ENCODE measurements around the gene KIAA1328. TPM values are rescaled to one million over a fixed set of nuclear protein-coding genes. Genes with fewer than 3 reads are reported as not detected.
"Not testable (repeated sequence)": the region's sequence is repeated elsewhere in the genome, so short reads cannot be mapped to it uniquely, and the experiment has no call there.

KIAA1328 gene
- polyA plus RNA-seq, 6 donors from 2014 or later = 11.6 to 19.9 (median 14.9) TPM

DNA sequence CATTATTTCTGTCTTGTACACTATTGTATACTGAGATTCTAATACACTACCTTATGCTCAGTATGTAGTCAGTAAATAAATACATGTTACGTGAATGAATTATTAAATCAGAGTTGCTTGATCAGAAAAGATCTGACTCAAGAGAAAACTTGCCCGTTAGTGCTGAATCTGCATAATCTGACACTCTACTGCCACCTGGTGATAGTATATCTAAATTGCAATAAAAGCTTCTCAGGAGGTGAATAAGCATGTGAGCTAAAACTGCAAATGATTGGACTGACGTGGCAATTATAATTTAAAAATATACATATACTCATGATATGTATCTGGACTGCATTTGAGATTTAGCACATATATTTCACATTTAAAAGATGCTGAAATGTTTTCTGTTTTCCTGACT lies 70.4 kb downstream of the KIAA1328 start:
- Mint-ChIP-seq H3K4me3 (no peak overlapping the region), H3K27me3 (no peaks in the 10 kb centered on the region), H3K27ac (no peak overlapping the region), H3K4me1 (peaks cover 0 to 4% (median 0%) of the 10 kb centered on the region in 3 donors), H3K9me3 (peaks cover 0 to 17% (median 6%) of the 10 kb centered on the region in 7 donors), H3K36me3 (peaks cover 0 to 24% of the 10 kb centered on the region in 2 donors)
- DNase-seq = no peak
- ATAC-seq (ENCODE audit: low read depth in 2 of 2) = no peak

GRCh38 chr18:36900466-36900865 lies 71.5 kb downstream of the KIAA1328 start:
- H3K27me3 Mint-ChIP-seq = no peaks in the 10 kb centered on the region
- H3K9me3 Mint-ChIP-seq = peaks cover 0 to 17% (median 6%) of the 10 kb centered on the region in 7 donors
- ATAC-seq (ENCODE audit: low read depth in 2 of 2) (no peak), DNase-seq (no peak)
- H3K4me3 Mint-ChIP-seq = no peak overlapping the region
- no peak overlapping the region for H3K27ac Mint-ChIP-seq
- H3K4me1 Mint-ChIP-seq = peaks cover 0 to 4% (median 0%) of the 10 kb centered on the region in 3 donors
- peaks cover 3 to 18% of the 10 kb centered on the region in 2 donors for H3K36me3 Mint-ChIP-seq

- ATAC-seq (ENCODE audit: low read depth in 2 of 2) (no peak), DNase-seq (no peak)
- Mint-ChIP-seq H3K27me3 (no peaks in the 10 kb centered on the region), H3K27ac (no peak overlapping the region), H3K36me3 (peaks cover 8 to 18% of the 10 kb centered on the region in 2 donors), H3K4me3 (no peak overlapping the region), H3K9me3 (peaks cover 0 to 17% (median 6%) of the 10 kb centered on the region in 7 donors), H3K4me1 (peaks cover 0 to 4% (median 0%) of the 10 kb centered on the region in 3 donors)
Measured at GRCh38 chr18:36901277-36901701, 72.4 kb downstream of the KIAA1328 start.

DNA sequence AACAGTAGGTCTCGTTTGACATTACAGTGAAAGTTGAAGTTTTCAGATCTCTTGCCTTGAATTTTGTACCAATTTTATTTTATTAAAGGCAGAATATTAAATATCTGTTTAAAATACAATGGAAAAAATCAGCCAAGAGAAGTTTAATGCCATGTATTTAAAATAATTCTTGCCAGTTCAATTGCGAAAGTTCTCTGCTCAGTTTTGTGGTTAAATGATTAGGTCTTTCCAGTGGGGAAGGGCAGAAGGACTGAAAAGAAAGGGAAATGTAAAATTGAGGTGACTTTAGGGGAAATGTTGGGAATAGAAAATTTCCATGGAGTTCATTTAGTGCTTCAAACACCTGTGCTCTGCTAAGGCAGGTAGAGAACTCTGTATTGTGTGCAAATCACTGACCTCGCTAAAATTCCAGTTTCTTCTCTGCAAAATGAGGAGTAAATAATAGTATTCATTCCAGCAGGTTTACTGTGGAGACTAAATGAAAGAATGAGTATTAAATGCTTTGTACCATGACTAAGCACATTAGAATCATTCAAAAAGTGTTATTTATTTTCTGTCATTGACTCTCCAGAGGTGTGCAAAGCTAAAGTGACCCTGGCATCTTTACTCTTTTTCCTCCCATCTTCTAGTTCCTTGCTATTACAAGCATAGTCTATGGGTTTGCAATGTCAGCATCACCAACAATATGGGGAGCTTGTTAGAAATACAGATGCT lies 74.4 kb downstream of the KIAA1328 start:
- Mint-ChIP-seq H3K36me3 (peaks cover 8 to 16% of the 10 kb centered on the region in 2 donors), H3K27ac (no peak overlapping the region), H3K9me3 (peaks cover 0 to 17% (median 6%) of the 10 kb centered on the region in 7 donors), H3K4me1 (peaks cover 0 to 4% (median 0%) of the 10 kb centered on the region in 3 donors), H3K4me3 (no peak overlapping the region), H3K27me3 (no peaks in the 10 kb centered on the region)
- ATAC-seq (ENCODE audit: low read depth in 2 of 2) (no peak), DNase-seq (no peak)

GRCh38 chr18:36905571-36905970 lies 76.6 kb downstream of the KIAA1328 start:
- no peak for DNase-seq
- H3K9me3 Mint-ChIP-seq = peaks cover 0 to 16% (median 2%) of the 10 kb centered on the region in 7 donors

DNA sequence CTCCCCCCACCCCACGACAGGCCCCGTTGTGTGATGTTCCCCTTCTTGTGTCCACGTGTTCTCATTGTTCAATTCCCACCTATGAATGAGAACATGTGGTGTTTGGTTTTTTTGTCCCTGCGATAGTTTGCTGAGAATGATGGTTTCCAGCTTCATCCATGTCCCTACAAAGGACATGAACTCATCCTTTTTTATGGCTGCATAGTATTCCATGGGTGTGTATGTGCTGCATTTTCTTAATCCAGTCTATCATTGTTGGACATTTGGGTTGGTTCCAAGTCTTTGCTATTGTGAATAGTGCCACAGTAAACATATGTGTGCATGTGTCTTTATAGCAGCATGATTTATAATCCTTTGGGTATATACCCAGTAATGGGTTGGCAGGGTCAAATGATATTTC lies 80.4 kb downstream of the KIAA1328 start:
- H3K9me3 Mint-ChIP-seq = peaks cover 0 to 18% (median 2%) of the 10 kb centered on the region in 7 donors
- not testable (repeated sequence) for H3K27me3 Mint-ChIP-seq; H3K27ac Mint-ChIP-seq; DNase-seq; H3K4me3 Mint-ChIP-seq; H3K36me3 Mint-ChIP-seq; ATAC-seq (ENCODE audit: low read depth in 2 of 2)
- H3K4me1 Mint-ChIP-seq = peaks cover 13 to 22% (median 20%) of the 10 kb centered on the region in 3 donors

More at GRCh38 chr18:36905571-36905970, 76.6 kb downstream of the KIAA1328 start:
- H3K36me3 Mint-ChIP-seq = peaks cover 6 to 8% of the 10 kb centered on the region in 2 donors
- no peak for ATAC-seq (ENCODE audit: low read depth in 2 of 2)
- H3K4me1 Mint-ChIP-seq = peaks cover 0 to 4% (median 0%) of the 10 kb centered on the region in 3 donors
- no peaks in the 10 kb centered on the region for H3K27me3 Mint-ChIP-seq
- H3K4me3 Mint-ChIP-seq = no peak overlapping the region
- H3K27ac Mint-ChIP-seq = no peak overlapping the region

- H3K4me1 Mint-ChIP-seq = peaks cover 13 to 26% (median 20%) of the 10 kb centered on the region in 3 donors
- H3K27me3 Mint-ChIP-seq = no peaks in the 10 kb centered on the region
- H3K36me3 Mint-ChIP-seq = no peaks in the 10 kb centered on the region
- DNase-seq (no peak), ATAC-seq (ENCODE audit: low read depth in 2 of 2) (peak in 1 of 2 donors; percentile 27)
- H3K9me3 Mint-ChIP-seq = peaks cover 0 to 14% (median 2%) of the 10 kb centered on the region in 7 donors
- H3K4me3 Mint-ChIP-seq = peak overlapping the region in 1 of 8 donors; percentile 49
- peak overlapping the region in 3 of 6 donors; percentile 59 to 93 (median 67) for H3K27ac Mint-ChIP-seq
Measured at GRCh38 chr18:36912887-36913286, 84.0 kb downstream of the KIAA1328 start.

GRCh38 chr18:36917907-36918306 lies 89.0 kb downstream of the KIAA1328 start:
- Mint-ChIP-seq H3K27me3 (no peaks in the 10 kb centered on the region), H3K27ac (peak overlapping the region in 2 of 6 donors; percentile 5 to 74), H3K36me3 (peaks cover 0 to 25% of the 10 kb centered on the region in 2 donors), H3K4me3 (no peak overlapping the region), H3K9me3 (peaks cover 0 to 25% (median 5%) of the 10 kb centered on the region in 7 donors), H3K4me1 (peaks cover 6 to 17% (median 8%) of the 10 kb centered on the region in 3 donors)
- DNase-seq (no peak), ATAC-seq (ENCODE audit: low read depth in 2 of 2) (no peak)

- H3K36me3 Mint-ChIP-seq = peaks cover 0 to 7% of the 10 kb centered on the region in 2 donors
- H3K4me1 Mint-ChIP-seq = no peaks in the 10 kb centered on the region
- H3K4me3 Mint-ChIP-seq = no peak overlapping the region
- peak overlapping the region in 1 of 6 donors; percentile 21 for H3K27ac Mint-ChIP-seq
- ATAC-seq (ENCODE audit: low read depth in 2 of 2) (no peak), DNase-seq (no peak)
- H3K9me3 Mint-ChIP-seq = no peaks in the 10 kb centered on the region
- H3K27me3 Mint-ChIP-seq = no peaks in the 10 kb centered on the region
Measured at GRCh38 chr18:36929601-36930000, 100.7 kb downstream of the KIAA1328 start.

GRCh38 chr18:36931106-36931505 lies 102.2 kb downstream of the KIAA1328 start:
- H3K27me3 Mint-ChIP-seq = no peaks in the 10 kb centered on the region
- H3K36me3 Mint-ChIP-seq = peaks cover 8 to 12% of the 10 kb centered on the region in 2 donors
- no peaks in the 10 kb centered on the region for H3K4me1 Mint-ChIP-seq
- H3K27ac Mint-ChIP-seq = peak overlapping the region in 1 of 6 donors; percentile 16
- DNase-seq = no peak
- peaks cover 0 to 6% (median under 1%) of the 10 kb centered on the region in 7 donors for H3K9me3 Mint-ChIP-seq
- ATAC-seq (ENCODE audit: low read depth in 2 of 2) = no peak
- no peak overlapping the region for H3K4me3 Mint-ChIP-seq

GRCh38 chr18:36933552-36933951 lies 104.6 kb downstream of the KIAA1328 start:
- Mint-ChIP-seq H3K9me3 (peaks cover 6 to 31% (median 20%) of the 10 kb centered on the region in 7 donors), H3K27ac (no peak overlapping the region), H3K4me3 (no peak overlapping the region), H3K4me1 (no peaks in the 10 kb centered on the region), H3K36me3 (peaks cover 16 to 30% of the 10 kb centered on the region in 2 donors), H3K27me3 (no peaks in the 10 kb centered on the region)
- DNase-seq (no peak), ATAC-seq (ENCODE audit: low read depth in 2 of 2) (no peak)

DNA sequence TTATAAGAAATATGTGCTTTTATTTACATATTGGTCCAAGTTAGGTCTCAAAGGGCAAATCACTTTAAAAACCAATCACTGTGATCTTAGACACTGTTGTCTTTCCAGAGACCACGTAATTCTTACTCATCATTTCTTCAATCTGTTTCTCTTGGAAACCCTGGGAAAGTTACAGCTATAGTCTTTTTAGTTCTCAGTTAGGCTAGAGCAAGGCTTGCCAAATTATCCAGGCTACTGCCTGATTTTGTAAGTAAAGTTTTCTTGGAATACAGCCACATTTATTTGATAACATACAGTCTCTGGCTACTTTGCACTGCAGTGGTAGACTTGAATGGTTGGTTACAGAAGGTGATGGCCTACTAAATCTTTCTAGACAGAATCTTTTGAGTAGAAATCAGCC lies 106.0 kb downstream of the KIAA1328 start:
- H3K27ac Mint-ChIP-seq = no peak overlapping the region
- H3K9me3 Mint-ChIP-seq = peaks cover 10 to 44% (median 28%) of the 10 kb centered on the region in 7 donors
- H3K36me3 Mint-ChIP-seq = peaks cover 21 to 36% of the 10 kb centered on the region in 2 donors

DNA sequence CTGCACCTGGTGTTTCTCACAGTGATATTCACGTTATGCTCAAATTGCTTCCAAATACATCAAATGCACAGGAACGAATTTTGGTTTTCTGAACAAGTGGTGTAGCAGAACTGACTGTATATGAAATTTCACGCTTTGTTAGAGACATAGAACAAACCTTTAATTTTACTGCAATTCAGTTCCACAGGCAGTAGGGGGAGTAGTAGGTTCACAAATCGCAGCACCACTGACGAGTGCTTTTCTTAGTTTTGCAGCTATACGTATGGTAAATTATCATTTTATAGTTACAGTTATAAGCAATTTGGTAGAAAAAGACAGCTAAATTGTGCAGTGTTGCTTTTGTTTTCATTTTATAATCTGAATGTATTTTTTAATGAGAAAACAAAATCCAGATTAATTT lies 113.3 kb downstream of the KIAA1328 start:
- Mint-ChIP-seq H3K4me1 (no peaks in the 10 kb centered on the region), H3K9me3 (peaks cover 7 to 28% (median 21%) of the 10 kb centered on the region in 7 donors), H3K36me3 (peaks cover 11 to 25% of the 10 kb centered on the region in 2 donors), H3K4me3 (no peak overlapping the region), H3K27ac (no peak overlapping the region), H3K27me3 (no peaks in the 10 kb centered on the region)
- DNase-seq (no peak), ATAC-seq (ENCODE audit: low read depth in 2 of 2) (no peak)

More for the DNA sequence above, 106.0 kb downstream of the KIAA1328 start:
- DNase-seq (no peak), ATAC-seq (ENCODE audit: low read depth in 2 of 2) (no peak)
- Mint-ChIP-seq H3K4me3 (no peak overlapping the region), H3K4me1 (no peaks in the 10 kb centered on the region), H3K27me3 (no peaks in the 10 kb centered on the region)

DNA sequence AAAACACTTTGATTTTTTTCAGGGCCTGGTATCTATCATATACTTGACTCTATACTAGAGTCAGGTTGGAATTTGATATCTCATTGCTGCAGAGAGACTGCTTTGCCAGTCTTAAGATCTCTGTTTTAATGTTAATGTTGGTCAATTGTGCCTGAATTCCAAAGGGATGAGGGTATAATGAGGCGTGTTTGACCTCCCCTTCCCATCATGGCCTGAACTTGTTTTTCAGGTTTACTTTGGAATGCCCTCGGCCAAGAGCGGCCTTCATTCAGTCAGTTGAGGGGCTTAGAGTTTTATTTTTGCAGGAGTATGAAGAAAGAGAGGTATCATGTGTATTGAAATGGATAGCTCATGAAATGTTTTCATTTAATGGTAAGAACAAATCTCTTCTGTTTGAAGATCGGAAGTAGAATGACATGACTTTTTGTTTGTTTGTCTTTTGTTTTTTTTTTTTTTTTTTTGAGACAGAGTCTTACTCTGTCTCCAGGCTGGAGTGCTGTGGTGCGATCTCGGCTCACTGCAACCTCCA lies 119.0 kb downstream of the KIAA1328 start:
- no peaks in the 10 kb centered on the region for H3K4me1 Mint-ChIP-seq
- DNase-seq (no peak), ATAC-seq (ENCODE audit: low read depth in 2 of 2) (no peak)
- H3K27me3 Mint-ChIP-seq = no peaks in the 10 kb centered on the region
- H3K9me3 Mint-ChIP-seq = no peaks in the 10 kb centered on the region
- H3K4me3 Mint-ChIP-seq = no peak overlapping the region
- H3K27ac Mint-ChIP-seq = no peak overlapping the region
- H3K36me3 Mint-ChIP-seq = peaks cover 8 to 10% of the 10 kb centered on the region in 2 donors

All from naive B cell (primary cell).